SU-DHL-6 (cell line): Measurements from ENCODE around the gene PRKAG1.

Source experiments
- H2AFZ ChIP-seq: fragments of 200-600 bp; sonication (generic); 2 replicates; pipeline ENCODE4 v1.6.1; 2014; ENCODE audit warnings: low read depth, mild to moderate bottlenecking, moderate library complexity, mixed read lengths, antibody characterized with exemption, low read length; ENCODE audit not compliant: severe bottlenecking
- H3F3A ChIP-seq: fragments of 200-600 bp; shearing (Covaris generic); 2 replicates; pipeline ENCODE4 v1.6.0; 2016; ENCODE audit warnings: antibody characterized with exemption, mild to moderate bottlenecking; ENCODE audit not compliant: insufficient read depth
- H3K27ac ChIP-seq: fragments of 200-600 bp; sonication (generic); 2 replicates; pipeline ENCODE4 v1.5.1; 2016; ENCODE audit warnings: low read depth, mild to moderate bottlenecking, low read length, moderate library complexity, mixed read lengths
- H3K27me3 ChIP-seq: fragments of 200-600 bp; sonication (generic), shearing (Covaris generic); 2 replicates; pipeline ENCODE4 v1.6.0; 2014; ENCODE audit warnings: mild to moderate bottlenecking, low read length
- H3K36me3 ChIP-seq: fragments of 200-600 bp; sonication (generic); 2 replicates; pipeline ENCODE4 v1.6.1; 2014; ENCODE audit warnings: mild to moderate bottlenecking, low read length, mixed read lengths
- H3K4me2 ChIP-seq: fragments of 300-600, 200-600 bp; shearing (Covaris generic), sonication (generic); 2 replicates; pipeline ENCODE4 v1.6.0; 2014; ENCODE audit warnings: low read length, low read depth, mild to moderate bottlenecking; ENCODE audit not compliant: poor library complexity, severe bottlenecking
- H3K4me3 ChIP-seq: fragments of 200-600 bp; sonication (generic); 2 replicates; pipeline ENCODE4 v1.5.1; 2014; ENCODE audit warnings: antibody characterized with exemption, low read length, mild to moderate bottlenecking, mixed read lengths; ENCODE audit not compliant: insufficient read depth, poor library complexity, severe bottlenecking
- H3K79me2 ChIP-seq: fragments of 200-600 bp; sonication (generic); 2 replicates; pipeline ENCODE4 v1.6.1; 2014; ENCODE audit warnings: mild to moderate bottlenecking, low read length, moderate library complexity; ENCODE audit not compliant: insufficient read depth
- H3K9ac ChIP-seq: fragments of 200-600 bp; sonication (generic); 2 replicates; pipeline ENCODE4 v1.7.0; 2014; ENCODE audit warnings: mild to moderate bottlenecking, low read length
- H3K9me2 ChIP-seq: fragments of 200-600 bp; sonication (generic); replicated peaks from 2 replicates; pipeline ENCODE4 v1.6.1; 2014; ENCODE audit warnings: low read length; ENCODE audit not compliant: insufficient read depth
- H3K9me3 ChIP-seq: fragments of 200-600 bp; sonication (generic); 2 replicates; pipeline ENCODE4 v1.6.1; 2014; ENCODE audit warnings: low read length, mixed read lengths; ENCODE audit not compliant: insufficient read depth
- H4K20me1 ChIP-seq: fragments of 200-600 bp; sonication (generic); 2 replicates; pipeline ENCODE4 v1.6.1; 2014; ENCODE audit warnings: low read depth, mild to moderate bottlenecking, antibody characterized with exemption, low read length, moderate library complexity, mixed read lengths
- EZH2phosphoT487 ChIP-seq: fragments of 200-600 bp; sonication (generic), shearing (Covaris generic); conservative IDR thresholded peaks from 2 replicates; pipeline ENCODE4 v1.6.1; 2018; ENCODE audit warnings: mild to moderate bottlenecking, antibody characterized with exemption, low read length, moderate library complexity, mixed read lengths
- TF ChIP-seq, protein P1 (sequence below): fragments of 200-600 bp; sonication (generic); IDR thresholded peaks from one replicate; pipeline ENCODE4 v1.5.1; 2017; ENCODE audit warnings: antibody characterized with exemption, mild to moderate bottlenecking, low read length, moderate library complexity; ENCODE audit not compliant: insufficient read depth, poor library complexity, severe bottlenecking

PRKAG1 gene

DNA sequence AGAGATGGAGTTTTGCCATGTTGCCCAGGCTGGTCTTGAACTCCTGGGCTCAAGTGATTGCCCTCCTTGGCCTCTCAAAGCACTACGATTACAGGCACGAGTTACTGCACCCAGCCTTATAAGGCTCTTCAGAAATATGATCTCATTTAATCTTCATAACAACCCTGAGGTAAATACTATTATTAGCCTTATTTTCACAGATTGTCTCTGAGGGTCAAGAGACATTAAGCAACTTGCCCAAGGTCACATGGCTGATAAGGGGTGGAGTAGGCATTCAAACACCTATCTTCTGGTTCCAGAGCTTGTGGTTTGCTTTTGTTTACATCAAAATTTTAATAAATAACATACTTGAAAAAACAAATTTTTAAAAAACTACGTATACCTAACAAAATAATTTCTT is 5.1 kb downstream of the PRKAG1 start:
- no peak overlapping the region for H2AFZ ChIP-seq
- H3K27ac ChIP-seq, result no peak overlapping the region
- peaks cover 8% of the 10 kb centered on the region; the same call in 1 of the 2 replicates for H3K79me2 ChIP-seq
- TF ChIP-seq, protein P1, sequence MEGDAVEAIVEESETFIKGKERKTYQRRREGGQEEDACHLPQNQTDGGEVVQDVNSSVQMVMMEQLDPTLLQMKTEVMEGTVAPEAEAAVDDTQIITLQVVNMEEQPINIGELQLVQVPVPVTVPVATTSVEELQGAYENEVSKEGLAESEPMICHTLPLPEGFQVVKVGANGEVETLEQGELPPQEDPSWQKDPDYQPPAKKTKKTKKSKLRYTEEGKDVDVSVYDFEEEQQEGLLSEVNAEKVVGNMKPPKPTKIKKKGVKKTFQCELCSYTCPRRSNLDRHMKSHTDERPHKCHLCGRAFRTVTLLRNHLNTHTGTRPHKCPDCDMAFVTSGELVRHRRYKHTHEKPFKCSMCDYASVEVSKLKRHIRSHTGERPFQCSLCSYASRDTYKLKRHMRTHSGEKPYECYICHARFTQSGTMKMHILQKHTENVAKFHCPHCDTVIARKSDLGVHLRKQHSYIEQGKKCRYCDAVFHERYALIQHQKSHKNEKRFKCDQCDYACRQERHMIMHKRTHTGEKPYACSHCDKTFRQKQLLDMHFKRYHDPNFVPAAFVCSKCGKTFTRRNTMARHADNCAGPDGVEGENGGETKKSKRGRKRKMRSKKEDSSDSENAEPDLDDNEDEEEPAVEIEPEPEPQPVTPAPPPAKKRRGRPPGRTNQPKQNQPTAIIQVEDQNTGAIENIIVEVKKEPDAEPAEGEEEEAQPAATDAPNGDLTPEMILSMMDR, result no peak
- TF ChIP-seq EZH2phosphoT487, result no peak
- H3K27me3 ChIP-seq, result no peaks in the 10 kb centered on the region
- no peaks in the 10 kb centered on the region for H3K36me3 ChIP-seq
- H3K9ac ChIP-seq, result no peak overlapping the region
- H4K20me1 ChIP-seq, result no peaks in the 10 kb centered on the region
- H3F3A ChIP-seq, result no peaks in the 10 kb centered on the region; the same call in none of the 2 replicates
- no peak overlapping the region for H3K4me2 ChIP-seq
- no peaks in the 10 kb centered on the region for H3K9me3 ChIP-seq
- H3K9me2 ChIP-seq, result no peaks in the 10 kb centered on the region
- H3K4me3 ChIP-seq, result no peak overlapping the region

DNA sequence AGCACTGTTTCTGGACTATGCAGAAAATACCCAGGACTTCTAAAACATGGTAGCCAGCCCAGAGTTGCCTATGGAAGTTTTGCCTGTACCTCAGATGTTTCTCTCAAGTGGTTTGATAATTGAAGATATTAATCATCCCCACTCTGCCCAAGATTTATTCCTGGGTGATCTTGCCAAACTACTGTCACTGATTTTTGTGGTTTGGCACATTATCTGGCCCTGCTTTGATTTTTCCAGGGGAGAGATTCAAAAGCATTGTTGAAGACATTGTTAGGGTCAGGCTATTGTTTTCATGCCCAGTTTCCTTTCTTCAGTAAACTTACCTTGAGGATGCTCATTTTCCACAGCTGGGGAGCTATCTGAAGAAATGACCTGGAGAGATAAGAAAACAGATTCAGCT is 5.8 kb downstream of the PRKAG1 start:
- Histone ChIP-seq H3K9me3 (no peaks in the 10 kb centered on the region), H3K4me3 (no peak overlapping the region), H4K20me1 (no peaks in the 10 kb centered on the region), H3F3A (no peaks in the 10 kb centered on the region; the same call in none of the 2 replicates), H3K79me2 (peaks cover 2% of the 10 kb centered on the region; the same call in 1 of the 2 replicates), H3K36me3 (no peaks in the 10 kb centered on the region), H3K9me2 (no peaks in the 10 kb centered on the region), H2AFZ (no peak overlapping the region), H3K4me2 (no peak overlapping the region), H3K9ac (no peak overlapping the region), H3K27ac (no peak overlapping the region), H3K27me3 (no peaks in the 10 kb centered on the region)
- TF ChIP-seq, protein P1, result no peak
- no peak for TF ChIP-seq EZH2phosphoT487

DNA sequence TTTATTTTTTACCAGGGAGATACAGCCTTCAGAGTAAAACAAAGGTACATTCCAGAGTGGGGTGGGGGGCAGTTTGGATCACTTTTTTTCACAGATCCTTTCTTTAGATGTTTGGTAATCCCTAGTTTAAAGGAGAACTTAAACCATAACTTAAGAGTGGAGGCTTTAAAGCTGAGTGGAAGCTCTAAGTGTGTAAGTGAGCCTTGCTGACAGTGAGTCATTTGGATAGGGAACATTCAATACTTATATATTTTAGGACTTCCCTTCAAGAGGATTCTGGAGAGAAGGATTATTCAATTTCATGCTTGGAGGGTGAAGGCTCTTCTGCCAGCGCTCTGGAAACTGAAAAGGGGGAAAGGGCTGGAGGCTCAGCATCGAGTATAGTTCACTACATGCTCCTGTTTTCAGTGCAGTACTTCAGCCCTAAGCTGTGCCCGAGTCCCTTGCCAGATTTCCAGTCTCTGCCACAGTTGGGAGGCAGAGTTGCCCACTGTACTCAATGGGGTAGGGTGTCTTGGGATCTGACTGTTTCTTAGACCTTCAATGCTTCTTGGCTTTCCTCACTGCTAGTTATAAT is 8.4 kb downstream of the PRKAG1 start:
- Histone ChIP-seq H4K20me1 (no peaks in the 10 kb centered on the region), H3K36me3 (no peaks in the 10 kb centered on the region), H3K27ac (no peak overlapping the region)

More for the DNA sequence above, 8.4 kb downstream of the PRKAG1 start:
- TF ChIP-seq EZH2phosphoT487, result no peak
- TF ChIP-seq, protein P1, result no peak
- no peaks in the 10 kb centered on the region for H3K79me2 ChIP-seq
- peaks cover 5% of the 10 kb centered on the region; the same call in 1 of the 2 replicates for H3F3A ChIP-seq
- no peaks in the 10 kb centered on the region for H3K9me2 ChIP-seq
- no peak overlapping the region for H3K4me2 ChIP-seq
- H3K4me3 ChIP-seq, result no peak overlapping the region
- H2AFZ ChIP-seq, result no peak overlapping the region
- no peaks in the 10 kb centered on the region for H3K27me3 ChIP-seq
- no peaks in the 10 kb centered on the region for H3K9me3 ChIP-seq
- no peak overlapping the region for H3K9ac ChIP-seq
